ENCODE results near the gene OR2T29.
"Not testable (repeated sequence)": the region's sequence is repeated elsewhere in the genome, so short reads cannot be mapped to it uniquely, and the experiment has no call there.

OR2T29 gene

GRCh38 chr1:248562672-248563071 is at the start of gene OR2T29:
OR2T29 (minus strand) TSS chr1:248562772; CDS start chr1:248559491, 3,281 bp downstream.
- DNase-seq = not testable (repeated sequence)

GRCh38 chr1:248611883-248612414 is 49.4 kb upstream of the OR2T29 start:
- peak in 1 of 2 experiments; percentile 12 for DNase-seq

- DNase-seq = no peak
These were observed 47.7 kb upstream of the OR2T29 start for GRCh38 chr1:248610301-248610700.

- DNase-seq = no peak
These were observed 36.8 kb upstream of the OR2T29 start for GRCh38 chr1:248599396-248599795.

- no peak for DNase-seq
These were observed 35.0 kb upstream of the OR2T29 start, which contains the start of gene OR2T10 for GRCh38 chr1:248597589-248597988. OR2T10 (minus strand) TSS chr1:248597700; CDS start chr1:248593768, 3,932 bp downstream.

GRCh38 chr1:248596615-248597014 is 34.0 kb upstream of the OR2T29 start:
- no peak for DNase-seq

GRCh38 chr1:248593226-248593625 is 30.7 kb upstream of the OR2T29 start:
- no peak for DNase-seq

- no peak for DNase-seq
These were observed 30.1 kb upstream of the OR2T29 start for GRCh38 chr1:248592655-248593054.

GRCh38 chr1:248590055-248590454 is 27.5 kb upstream of the OR2T29 start:
- no peak for DNase-seq

- DNase-seq = no peak
These were observed 26.8 kb upstream of the OR2T29 start for GRCh38 chr1:248589334-248589733.

- no peak for DNase-seq
These were observed 22.7 kb upstream of the OR2T29 start for GRCh38 chr1:248585266-248585665.

- no peak for DNase-seq
These were observed 13.8 kb upstream of the OR2T29 start for GRCh38 chr1:248576260-248576980.

- DNase-seq = not testable (repeated sequence)
These were observed 12.1 kb upstream of the OR2T29 start, which contains the start of gene OR2T34 for GRCh38 chr1:248574657-248575056. OR2T34 (minus strand) TSS chr1:248574757; CDS start chr1:248574757, 0 bp downstream.

- not testable (repeated sequence) for DNase-seq
These were observed 11.3 kb upstream of the OR2T29 start for GRCh38 chr1:248573856-248574255.

- not testable (repeated sequence) for DNase-seq
These were observed 9.5 kb upstream of the OR2T29 start for GRCh38 chr1:248572049-248572448.

- DNase-seq = not testable (repeated sequence)
These were observed 8.2 kb upstream of the OR2T29 start for GRCh38 chr1:248570811-248571210.

GRCh38 chr1:248569049-248569448 is 6.5 kb upstream of the OR2T29 start:
- not testable (repeated sequence) for DNase-seq

- not testable (repeated sequence) for DNase-seq
These were observed 3.2 kb upstream of the OR2T29 start for GRCh38 chr1:248565530-248566373.

- not testable (repeated sequence) for DNase-seq
These were observed 11.5 kb downstream of the OR2T29 start for GRCh38 chr1:248551027-248551426.

GRCh38 chr1:248547383-248547782 is 15.2 kb downstream of the OR2T29 start:
- DNase-seq = not testable (repeated sequence)

- DNase-seq = not testable (repeated sequence)
These were observed 25.1 kb downstream of the OR2T29 start for GRCh38 chr1:248537449-248537848.

- DNase-seq = no peak
These were observed 40.7 kb downstream of the OR2T29 start for GRCh38 chr1:248521856-248522255.

GRCh38 chr1:248510217-248510616 is 52.4 kb downstream of the OR2T29 start:
- not testable (repeated sequence) for DNase-seq
